GM12874 (cell line): ENCODE results near the gene SEC16A.

ENCODE experiments used
- CTCF ChIP-seq: IDR thresholded peaks from 2 replicates; pipeline ENCODE4 v1.5.1; 2011; ENCODE audit warnings: low read depth, mild to moderate bottlenecking, control low read depth, low read length, moderate library complexity; ENCODE audit not compliant: insufficient read depth

SEC16A gene

GRCh38 chr9:136451221-136451877 lies 31.5 kb downstream of the SEC16A start:
- TF ChIP-seq CTCF, result no peak

GRCh38 chr9:136448655-136449054 lies 34.2 kb downstream of the SEC16A start:
- no peak for TF ChIP-seq CTCF

- no peak for TF ChIP-seq CTCF
Measured at GRCh38 chr9:136447173-136447778, 35.6 kb downstream of the SEC16A start.

GRCh38 chr9:136445799-136446198 lies 37.0 kb downstream of the SEC16A start:
- TF ChIP-seq CTCF, result no peak

- TF ChIP-seq CTCF, result no peak
Measured at GRCh38 chr9:136444102-136444501, 38.7 kb downstream of the SEC16A start.

GRCh38 chr9:136443687-136444086 lies 39.2 kb downstream of the SEC16A start:
- no peak for TF ChIP-seq CTCF

- TF ChIP-seq CTCF, result no peak
Measured at GRCh38 chr9:136443087-136443486, 39.8 kb downstream of the SEC16A start.
